ENCODE data around the gene FH. TPM values are rescaled to one million over a fixed set of nuclear protein-coding genes. Genes with fewer than 3 reads are reported as not detected.

Gene FH
- total RNA-seq, 1 experiment from 2014 or later: 108 TPM

DNA sequence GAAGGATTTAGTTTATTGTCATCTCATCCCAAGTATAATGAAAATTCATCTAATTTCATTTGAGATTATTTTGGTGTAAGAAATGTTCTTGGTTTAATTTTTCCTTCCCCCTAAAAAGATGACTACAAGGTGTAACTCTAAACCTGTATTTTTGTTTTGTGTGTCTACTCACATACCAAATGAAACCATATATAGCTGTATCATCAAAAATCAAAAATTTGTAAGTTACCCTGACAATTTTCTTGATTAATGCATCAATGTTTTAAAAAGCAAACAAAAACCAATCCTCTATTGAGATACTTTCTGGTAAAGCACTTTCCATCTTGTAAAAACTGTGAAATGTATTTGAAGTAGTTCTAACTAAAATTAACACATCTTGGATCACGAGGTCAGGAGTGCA is 30.8 kb downstream of the FH start:
- Mint-ChIP-seq H3K9me3 (ENCODE audit: unreplicated experiment) (no peaks in the 10 kb centered on the region), H3K27ac (ENCODE audit: unreplicated experiment) (no peak overlapping the region), H3K4me1 (ENCODE audit: low read depth, unreplicated experiment) (no peaks in the 10 kb centered on the region), H3K27me3 (ENCODE audit: insufficient read depth, unreplicated experiment) (no peaks in the 10 kb centered on the region), H3K4me3 (ENCODE audit: unreplicated experiment) (no peak overlapping the region), H3K36me3 (ENCODE audit: insufficient read depth, unreplicated experiment) (no peaks in the 10 kb centered on the region)
- ChIA-PET CTCF (no interaction called here), POLR2A (no interaction called here)
- TF ChIP-seq, protein P1, sequence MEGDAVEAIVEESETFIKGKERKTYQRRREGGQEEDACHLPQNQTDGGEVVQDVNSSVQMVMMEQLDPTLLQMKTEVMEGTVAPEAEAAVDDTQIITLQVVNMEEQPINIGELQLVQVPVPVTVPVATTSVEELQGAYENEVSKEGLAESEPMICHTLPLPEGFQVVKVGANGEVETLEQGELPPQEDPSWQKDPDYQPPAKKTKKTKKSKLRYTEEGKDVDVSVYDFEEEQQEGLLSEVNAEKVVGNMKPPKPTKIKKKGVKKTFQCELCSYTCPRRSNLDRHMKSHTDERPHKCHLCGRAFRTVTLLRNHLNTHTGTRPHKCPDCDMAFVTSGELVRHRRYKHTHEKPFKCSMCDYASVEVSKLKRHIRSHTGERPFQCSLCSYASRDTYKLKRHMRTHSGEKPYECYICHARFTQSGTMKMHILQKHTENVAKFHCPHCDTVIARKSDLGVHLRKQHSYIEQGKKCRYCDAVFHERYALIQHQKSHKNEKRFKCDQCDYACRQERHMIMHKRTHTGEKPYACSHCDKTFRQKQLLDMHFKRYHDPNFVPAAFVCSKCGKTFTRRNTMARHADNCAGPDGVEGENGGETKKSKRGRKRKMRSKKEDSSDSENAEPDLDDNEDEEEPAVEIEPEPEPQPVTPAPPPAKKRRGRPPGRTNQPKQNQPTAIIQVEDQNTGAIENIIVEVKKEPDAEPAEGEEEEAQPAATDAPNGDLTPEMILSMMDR (IDR thresholded peaks at IDR 0.05; ENCODE audit: insufficient read depth in 1 of 2, low read depth in 1 of 2, low read length in 1 of 2, severe bottlenecking in 1 of 2, unreplicated experiment in 1 of 2): no peak
- BruUV-seq (replicated peaks): no TSS peak
- no peaks in the 10 kb centered on the region for H3K27me3 ChIP-seq (replicated peaks; ENCODE audit: control insufficient read depth, insufficient read depth, low read length)
- H3K9me3 ChIP-seq: no peaks in the 10 kb centered on the region
- no peaks in the 10 kb centered on the region for H3K4me1 ChIP-seq
- no peak overlapping the region for H3K4me3 ChIP-seq (ENCODE audit: low read depth, low read length)
- intact Hi-C loops (cut with micrococcal nuclease; ENCODE audit: unreplicated experiment): loop anchor here (10.0 kb wide), 1 partner anchor 334 kb away; no protein-coding TSS in a partner anchor
- DNase-seq: no peak
- H3K36me3 ChIP-seq (ENCODE audit: control insufficient read depth, insufficient read depth, low read length): no peaks in the 10 kb centered on the region; the same call in 1 of the 2 replicates

DNA sequence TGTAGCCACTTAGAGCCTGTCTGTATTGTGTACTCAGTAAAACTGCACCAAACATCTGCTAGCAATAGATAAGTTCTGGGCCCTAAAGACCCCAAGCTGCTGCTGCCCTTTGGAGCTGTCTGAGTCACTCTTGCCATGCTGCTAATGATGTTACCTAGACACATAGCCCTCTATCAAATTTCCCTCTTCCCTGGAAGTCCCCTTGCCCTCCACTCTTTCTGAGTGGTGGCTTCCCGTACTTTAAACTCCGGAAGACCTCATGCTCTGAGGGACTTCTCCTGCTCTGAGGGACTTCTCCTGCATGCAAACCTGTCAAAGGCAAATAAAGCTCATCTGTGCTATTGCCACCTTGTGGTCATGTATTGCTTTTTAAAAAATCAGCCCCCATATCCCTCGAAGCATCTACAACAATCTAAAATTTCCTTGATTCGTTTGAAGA is 34.0 kb downstream of the FH start:
- H3K4me1 ChIP-seq: no peaks in the 10 kb centered on the region
- H3K27me3 Mint-ChIP-seq (ENCODE audit: insufficient read depth, unreplicated experiment): no peaks in the 10 kb centered on the region
- TF ChIP-seq, protein P1 (IDR thresholded peaks at IDR 0.05; ENCODE audit: insufficient read depth in 1 of 2, low read depth in 1 of 2, low read length in 1 of 2, severe bottlenecking in 1 of 2, unreplicated experiment in 1 of 2): peak; percentile 40 to 63
- no TSS peak for BruUV-seq (replicated peaks)
- ChIA-PET POLR2A (no interaction called here), CTCF (interaction anchor here (1.0 to 1.7 kb wide), 3 partner anchors 174 to 598 kb away, joined by 4 to 5 read pairs (median 4); no protein-coding TSS in a partner anchor)
- intact Hi-C loops (cut with micrococcal nuclease; ENCODE audit: unreplicated experiment): loop anchor here (1.0 to 10.0 kb wide), 3 partner anchors 331 to 753 kb away; no protein-coding TSS in a partner anchor
- H3K9me3 Mint-ChIP-seq (ENCODE audit: unreplicated experiment): no peaks in the 10 kb centered on the region
- peak in 1 of 2 experiments; percentile 13 for DNase-seq
- no peaks in the 10 kb centered on the region for H3K9me3 ChIP-seq
- H3K27ac Mint-ChIP-seq (ENCODE audit: unreplicated experiment): no peak overlapping the region
- H3K4me1 Mint-ChIP-seq (ENCODE audit: low read depth, unreplicated experiment): no peaks in the 10 kb centered on the region
- no peaks in the 10 kb centered on the region for H3K27me3 ChIP-seq (replicated peaks; ENCODE audit: control insufficient read depth, insufficient read depth, low read length)
- no peak overlapping the region for H3K4me3 Mint-ChIP-seq (ENCODE audit: unreplicated experiment)
- no peaks in the 10 kb centered on the region for H3K36me3 Mint-ChIP-seq (ENCODE audit: insufficient read depth, unreplicated experiment)
- no peaks in the 10 kb centered on the region for H3K36me3 ChIP-seq (ENCODE audit: control insufficient read depth, insufficient read depth, low read length)
- H3K4me3 ChIP-seq (ENCODE audit: low read depth, low read length): no peak overlapping the region

DNA sequence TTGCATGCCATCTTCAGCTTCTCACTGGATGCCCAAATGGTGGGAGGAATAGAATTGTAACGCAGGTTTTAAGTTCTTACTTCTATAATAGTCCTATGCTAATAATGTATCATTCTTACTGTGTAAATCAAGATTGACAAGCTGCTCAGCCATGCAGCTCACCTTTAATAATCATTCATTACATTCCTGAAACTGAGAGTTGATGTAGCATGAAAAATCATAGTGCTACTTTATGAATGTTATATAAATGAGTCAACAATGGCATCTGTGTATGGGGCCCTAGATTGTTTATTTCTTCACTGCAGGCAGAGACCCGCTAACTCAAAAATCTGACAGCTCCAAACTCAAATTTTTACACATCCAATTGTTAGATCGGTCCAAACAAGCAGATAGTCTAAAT is 34.4 kb downstream of the FH start:
- CTCF ChIA-PET: interaction anchor here (1.0 to 1.7 kb wide), 2 partner anchors 518 to 597 kb away, joined by 4 to 5 read pairs; no protein-coding TSS in a partner anchor
- TF ChIP-seq, protein P1 (IDR thresholded peaks at IDR 0.05; ENCODE audit: insufficient read depth in 1 of 2, low read depth in 1 of 2, low read length in 1 of 2, severe bottlenecking in 1 of 2, unreplicated experiment in 1 of 2): no peak
- BruUV-seq (replicated peaks): no TSS peak
- Mint-ChIP-seq H3K4me1 (ENCODE audit: low read depth, unreplicated experiment) (no peaks in the 10 kb centered on the region), H3K36me3 (ENCODE audit: insufficient read depth, unreplicated experiment) (no peaks in the 10 kb centered on the region), H3K27me3 (ENCODE audit: insufficient read depth, unreplicated experiment) (no peaks in the 10 kb centered on the region), H3K27ac (ENCODE audit: unreplicated experiment) (no peak overlapping the region), H3K9me3 (ENCODE audit: unreplicated experiment) (no peaks in the 10 kb centered on the region), H3K4me3 (ENCODE audit: unreplicated experiment) (no peak overlapping the region)
- intact Hi-C loops (cut with micrococcal nuclease; ENCODE audit: unreplicated experiment): loop anchor here (1.0 to 10.0 kb wide), 3 partner anchors 330 to 753 kb away; no protein-coding TSS in a partner anchor
- no peak for DNase-seq
- no peak overlapping the region for H3K4me3 ChIP-seq (ENCODE audit: low read depth, low read length)
- H3K27me3 ChIP-seq (replicated peaks; ENCODE audit: control insufficient read depth, insufficient read depth, low read length): no peaks in the 10 kb centered on the region
- POLR2A ChIA-PET: no interaction called here
- H3K9me3 ChIP-seq: no peaks in the 10 kb centered on the region
- no peaks in the 10 kb centered on the region for H3K36me3 ChIP-seq (ENCODE audit: control insufficient read depth, insufficient read depth, low read length)
- H3K4me1 ChIP-seq: no peaks in the 10 kb centered on the region

Data from Caco-2 (cell line).